ENCODE results near the gene HSD11B1L.

Gene HSD11B1L

GRCh38 chr19:5706876-5707573, 26.2 kb downstream of the HSD11B1L start:
- no peak for DNase-seq (ENCODE audit: low read depth in 1 of 2, low spot score in 1 of 2)
- no peaks in the 10 kb centered on the region for H3K27me3 ChIP-seq (ENCODE audit: insufficient read depth, poor library complexity, severe bottlenecking)
- H3K4me3 ChIP-seq (replicated peaks; ENCODE audit: insufficient read depth, low read length) = no peak overlapping the region
- H3K27ac ChIP-seq (replicated peaks) = no peak overlapping the region
- TF ChIP-seq GABPA (IDR thresholded peaks at IDR 0.05; ENCODE audit: low read depth) (no peak), REST (IDR thresholded peaks at IDR 0.05; ENCODE audit: insufficient replicate concordance, low read depth) (no peak), SPI1 (IDR thresholded peaks at IDR 0.05; ENCODE audit: borderline replicate concordance, low read depth) (no peak), POLR2AphosphoS5 (IDR thresholded peaks at IDR 0.05; ENCODE audit: low read depth) (no peak)
- TF ChIP-seq, protein P1, sequence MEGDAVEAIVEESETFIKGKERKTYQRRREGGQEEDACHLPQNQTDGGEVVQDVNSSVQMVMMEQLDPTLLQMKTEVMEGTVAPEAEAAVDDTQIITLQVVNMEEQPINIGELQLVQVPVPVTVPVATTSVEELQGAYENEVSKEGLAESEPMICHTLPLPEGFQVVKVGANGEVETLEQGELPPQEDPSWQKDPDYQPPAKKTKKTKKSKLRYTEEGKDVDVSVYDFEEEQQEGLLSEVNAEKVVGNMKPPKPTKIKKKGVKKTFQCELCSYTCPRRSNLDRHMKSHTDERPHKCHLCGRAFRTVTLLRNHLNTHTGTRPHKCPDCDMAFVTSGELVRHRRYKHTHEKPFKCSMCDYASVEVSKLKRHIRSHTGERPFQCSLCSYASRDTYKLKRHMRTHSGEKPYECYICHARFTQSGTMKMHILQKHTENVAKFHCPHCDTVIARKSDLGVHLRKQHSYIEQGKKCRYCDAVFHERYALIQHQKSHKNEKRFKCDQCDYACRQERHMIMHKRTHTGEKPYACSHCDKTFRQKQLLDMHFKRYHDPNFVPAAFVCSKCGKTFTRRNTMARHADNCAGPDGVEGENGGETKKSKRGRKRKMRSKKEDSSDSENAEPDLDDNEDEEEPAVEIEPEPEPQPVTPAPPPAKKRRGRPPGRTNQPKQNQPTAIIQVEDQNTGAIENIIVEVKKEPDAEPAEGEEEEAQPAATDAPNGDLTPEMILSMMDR (IDR thresholded peaks at IDR 0.05; ENCODE audit: insufficient read depth, low read length) = no peak

GRCh38 chr19:5707576-5708575, 27.0 kb downstream of the HSD11B1L start:
- no peaks in the 10 kb centered on the region for H3K27me3 ChIP-seq (ENCODE audit: insufficient read depth, poor library complexity, severe bottlenecking)
- DNase-seq (ENCODE audit: low read depth in 1 of 2, low spot score in 1 of 2) = no peak
- no peak overlapping the region for H3K27ac ChIP-seq (replicated peaks)
- TF ChIP-seq, protein P1 (IDR thresholded peaks at IDR 0.05; ENCODE audit: insufficient read depth, low read length) = no peak
- TF ChIP-seq POLR2AphosphoS5 (IDR thresholded peaks at IDR 0.05; ENCODE audit: low read depth) = peak; percentile 48; the same call in 1 of the 2 replicates
- no peak overlapping the region for H3K4me3 ChIP-seq (replicated peaks; ENCODE audit: insufficient read depth, low read length)

- no peak overlapping the region for H3K27ac ChIP-seq (replicated peaks)
- H3K4me3 ChIP-seq (replicated peaks; ENCODE audit: insufficient read depth, low read length) = no peak overlapping the region
- no peak for DNase-seq (ENCODE audit: low read depth in 1 of 2, low spot score in 1 of 2)
- TF ChIP-seq, protein P1 (IDR thresholded peaks at IDR 0.05; ENCODE audit: insufficient read depth, low read length) = no peak
- TF ChIP-seq GABPA (IDR thresholded peaks at IDR 0.05; ENCODE audit: low read depth) (no peak), SPI1 (IDR thresholded peaks at IDR 0.05; ENCODE audit: borderline replicate concordance, low read depth) (no peak), POLR2AphosphoS5 (IDR thresholded peaks at IDR 0.05; ENCODE audit: low read depth) (no peak), REST (IDR thresholded peaks at IDR 0.05; ENCODE audit: insufficient replicate concordance, low read depth) (no peak)
- H3K27me3 ChIP-seq (ENCODE audit: insufficient read depth, poor library complexity, severe bottlenecking) = no peaks in the 10 kb centered on the region
These were observed 30.2 kb downstream of the HSD11B1L start for GRCh38 chr19:5711025-5711424.

Measured in HL-60 (cell line).